Gastroesophageal sphincter (tissue), 4 donors: Measurements from ENCODE around the gene LANCL2. TPM values are rescaled to one million over a fixed set of nuclear protein-coding genes. Genes with fewer than 3 reads are reported as not detected.

Experiments
- ATAC-seq: fragments of 150-250 bp; one replicate; pipeline ENCODE4 v1.9.1; 2016; ENCODE audit warnings: mild to moderate bottlenecking, moderate library complexity
- H3K27ac ChIP-seq, 4 donors: fragments of 200-600 bp; sonication (generic) in 3 of 4; 1 replicate in 3 of 4; 2 replicates in 1 of 4; pipeline ENCODE4 v1.5.1; 2016 to 2019
- H3K27me3 ChIP-seq: fragments of 200-600 bp; sonication (generic); one replicate; pipeline ENCODE4 v1.5.1; 2019
- H3K36me3 ChIP-seq, 2 donors: fragments of 200-600 bp; sonication (generic); one replicate each; pipeline ENCODE4 v1.5.1; 2019; ENCODE audit warnings: control low read depth in 1 of 2
- H3K4me1 ChIP-seq, 3 donors: fragments of 200-600 bp; sonication (generic); 1 replicate in 2 of 3; 2 replicates in 1 of 3; pipeline ENCODE4 v1.5.1; 2016 to 2019; ENCODE audit warnings: control low read depth in 2 of 3
- H3K4me3 ChIP-seq, 2 donors: fragments of 200-600 bp; sonication (generic); one replicate each; pipeline ENCODE4 v1.5.1; 2019; ENCODE audit warnings: mild to moderate bottlenecking in 1 of 2, moderate library complexity in 1 of 2
- H3K9me3 ChIP-seq, 3 donors: fragments of 200-600 bp; sonication (generic); one replicate each; pipeline ENCODE4 v1.5.1; 2017 to 2019; ENCODE audit warnings: control low read depth in 2 of 3
- EP300 ChIP-seq: sonication (generic); formaldehyde crosslinking; IDR thresholded peaks from one replicate; pipeline ENCODE4 v1.6.1; 2017; ENCODE audit warnings: antibody characterized with exemption, mild to moderate bottlenecking
- POLR2A ChIP-seq, 2 donors: fragments of 450-650 bp; IDR thresholded peaks; one replicate each; pipeline ENCODE4 v1.6.1; 2017; ENCODE audit warnings: antibody characterized with exemption in 2 of 2, mild to moderate bottlenecking in 2 of 2, moderate library complexity in 1 of 2
- POLR2AphosphoS5 ChIP-seq: sonication (generic); formaldehyde crosslinking; IDR thresholded peaks from one replicate; pipeline ENCODE4 v1.6.1; 2017; ENCODE audit warnings: antibody characterized with exemption
- WGBS, 2 donors: methylation state at CpG; one replicate each; pipeline ENCODE4 v1.1.5; 2018; ENCODE audit warnings: low coverage in 1 of 2; 5-methylcytosine and 5-hydroxymethylcytosine counted together
- total RNA-seq, 4 donors: library from RNA; depleted of rRNA; stranded (reverse); fragments of >200 nt; gene quantifications; one replicate each; pipeline ENCODE4 v1.1.0, GENCODE V29; 2016
- TF ChIP-seq, protein P1 (sequence below), 4 experiments: fragments of 200-600 bp in 2 of 4; fragments of 450-650 bp in 2 of 4; sonication (generic) in 1 of 4; IDR thresholded peaks; one replicate each; pipeline ENCODE4 v1.5.1; 2017 to 2019; ENCODE audit warnings: antibody characterized with exemption in 4 of 4, mild to moderate bottlenecking in 2 of 4, moderate library complexity in 2 of 4

Gene LANCL2
- total RNA-seq, 4 donors from 2014 or later, result 6.9 to 10.6 (median 9.3) TPM

DNA sequence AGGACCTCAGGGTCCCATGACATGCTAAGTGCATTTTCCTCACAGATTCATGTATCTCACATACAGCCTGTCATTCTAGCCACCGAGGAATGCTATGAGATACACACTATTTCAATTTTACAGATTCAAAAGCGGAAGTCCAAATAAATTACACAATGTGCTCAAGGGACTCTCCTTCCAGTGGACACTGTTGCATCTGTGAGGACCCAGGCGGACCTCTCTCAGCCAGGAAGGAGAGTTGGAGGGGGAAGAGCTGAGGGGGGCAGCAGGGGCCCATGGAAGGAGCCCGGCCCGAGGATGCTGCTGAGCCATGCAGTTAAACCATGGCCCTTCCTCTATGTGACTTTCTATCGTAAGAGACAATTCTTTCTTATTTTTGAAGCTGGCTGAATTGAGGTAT lies 113.6 kb downstream of the LANCL2 start:
- Histone ChIP-seq H3K36me3 (peaks cover 0 to 32% of the 10 kb centered on the region in 2 donors), H3K4me3 (no peak overlapping the region), H3K27ac (no peak overlapping the region), H3K4me1 (no peaks in the 10 kb centered on the region), H3K9me3 (no peaks in the 10 kb centered on the region), H3K27me3 (no peaks in the 10 kb centered on the region)
- TF ChIP-seq, protein P1, sequence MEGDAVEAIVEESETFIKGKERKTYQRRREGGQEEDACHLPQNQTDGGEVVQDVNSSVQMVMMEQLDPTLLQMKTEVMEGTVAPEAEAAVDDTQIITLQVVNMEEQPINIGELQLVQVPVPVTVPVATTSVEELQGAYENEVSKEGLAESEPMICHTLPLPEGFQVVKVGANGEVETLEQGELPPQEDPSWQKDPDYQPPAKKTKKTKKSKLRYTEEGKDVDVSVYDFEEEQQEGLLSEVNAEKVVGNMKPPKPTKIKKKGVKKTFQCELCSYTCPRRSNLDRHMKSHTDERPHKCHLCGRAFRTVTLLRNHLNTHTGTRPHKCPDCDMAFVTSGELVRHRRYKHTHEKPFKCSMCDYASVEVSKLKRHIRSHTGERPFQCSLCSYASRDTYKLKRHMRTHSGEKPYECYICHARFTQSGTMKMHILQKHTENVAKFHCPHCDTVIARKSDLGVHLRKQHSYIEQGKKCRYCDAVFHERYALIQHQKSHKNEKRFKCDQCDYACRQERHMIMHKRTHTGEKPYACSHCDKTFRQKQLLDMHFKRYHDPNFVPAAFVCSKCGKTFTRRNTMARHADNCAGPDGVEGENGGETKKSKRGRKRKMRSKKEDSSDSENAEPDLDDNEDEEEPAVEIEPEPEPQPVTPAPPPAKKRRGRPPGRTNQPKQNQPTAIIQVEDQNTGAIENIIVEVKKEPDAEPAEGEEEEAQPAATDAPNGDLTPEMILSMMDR (IDR thresholded peaks at IDR 0.05), result no peak
- TF ChIP-seq EP300 (no peak), POLR2A (IDR thresholded peaks at IDR 0.05) (no peak)
- WGBS, 2 donors, result 52 to 76% methylated on average over 4 to 6 of the region's 6 CpGs
- no peak for ATAC-seq

- Histone ChIP-seq H3K27ac (no peak overlapping the region), H3K4me3 (no peak overlapping the region), H3K9me3 (no peaks in the 10 kb centered on the region), H3K27me3 (no peaks in the 10 kb centered on the region), H3K4me1 (no peaks in the 10 kb centered on the region), H3K36me3 (peaks cover 0 to 38% of the 10 kb centered on the region in 2 donors)
- TF ChIP-seq POLR2AphosphoS5, result no peak
- TF ChIP-seq EP300, result no peak
- TF ChIP-seq POLR2A (IDR thresholded peaks at IDR 0.05), result no peak
- TF ChIP-seq, protein P1 (IDR thresholded peaks at IDR 0.05), result no peak
- ATAC-seq, result no peak
- 71 to 100% methylated on average over 1 to 2 of the region's 2 CpGs for WGBS, 2 donors
Observed at GRCh38 chr7:55481155-55481554, 116.0 kb downstream of the LANCL2 start.

- Histone ChIP-seq H3K4me1 (no peaks in the 10 kb centered on the region), H3K27me3 (no peaks in the 10 kb centered on the region), H3K9me3 (no peaks in the 10 kb centered on the region), H3K27ac (no peak overlapping the region), H3K36me3 (peaks cover 0 to 44% of the 10 kb centered on the region in 2 donors), H3K4me3 (no peak overlapping the region)
- 81 to 96% methylated on average over 3 to 5 of the region's 6 CpGs for WGBS, 2 donors
- no peak for TF ChIP-seq EP300
- no peak for TF ChIP-seq POLR2A (IDR thresholded peaks at IDR 0.05)
- no peak for TF ChIP-seq POLR2AphosphoS5
- ATAC-seq, result no peak
Observed at GRCh38 chr7:55483046-55483445, 117.9 kb downstream of the LANCL2 start.

Other genes starting within 250 kb of the LANCL2 start
- 10 to 100 TPM; 20.5 to 51.6 (median 33.4) TPM for gene VOPP1, start 207.2 kb downstream of the LANCL2 start, total RNA-seq